NCI-H774 (cell line): ENCODE data around the gene KDM8.
"Not testable (repeated sequence)": the region's sequence is repeated elsewhere in the genome, so short reads cannot be mapped to it uniquely, and the experiment has no call there.

Experiments used
- DNase-seq: peaks from one replicate; lab custom pipeline; 2025; lab: John Stamatoyannopoulos, UW

KDM8 gene

GRCh38 chr16:27242868-27243590, 39.7 kb downstream of the KDM8 start:
- no peak for DNase-seq

GRCh38 chr16:27243725-27244362, 40.5 kb downstream of the KDM8 start:
- DNase-seq: no peak

GRCh38 chr16:27244363-27244755, 41.0 kb downstream of the KDM8 start:
- DNase-seq: no peak

DNA sequence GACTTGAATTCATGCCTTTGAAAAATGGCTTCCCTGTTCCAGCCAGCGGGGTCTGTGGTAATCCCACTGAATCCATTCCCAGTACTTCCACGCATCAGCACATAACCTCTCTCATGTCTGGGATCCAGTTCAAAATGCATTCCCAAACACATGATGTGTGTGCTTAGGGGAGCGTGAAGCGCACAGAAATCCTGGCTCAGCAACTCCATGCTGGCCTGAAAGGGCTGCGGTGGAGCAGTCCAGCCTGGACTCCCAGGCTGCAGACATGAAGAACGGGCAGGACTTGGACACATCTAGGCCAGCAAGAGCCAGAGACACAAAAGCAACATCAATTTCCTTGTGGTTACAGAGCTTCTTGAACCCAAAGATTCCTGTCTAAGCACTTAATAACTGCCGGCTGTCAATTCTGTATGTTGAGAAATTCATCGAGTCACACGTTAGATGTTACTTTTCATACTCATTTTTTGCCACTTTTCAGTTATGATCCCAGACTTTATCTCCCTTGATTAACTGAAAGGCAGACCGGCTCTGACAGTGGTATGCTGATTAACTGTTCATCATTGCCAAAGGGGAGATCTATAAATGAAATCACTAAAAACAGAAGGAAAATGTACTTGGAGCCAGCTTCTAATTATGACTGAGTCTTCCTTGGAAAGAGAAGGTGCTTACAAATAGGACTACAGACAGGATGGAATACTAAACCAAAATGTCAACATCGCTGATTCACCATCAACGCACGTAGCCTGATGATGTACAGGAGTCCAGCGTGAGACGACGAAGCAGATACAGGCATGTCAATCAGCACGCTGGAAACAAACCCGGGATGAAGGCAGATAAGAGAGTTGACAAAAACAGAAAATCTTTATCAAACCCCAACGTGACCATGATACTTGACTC, 42.2 kb downstream of the KDM8 start:
- DNase-seq: no peak

- no peak for DNase-seq
Measured at GRCh38 chr16:27246439-27246838, 43.1 kb downstream of the KDM8 start.

- DNase-seq: not testable (repeated sequence)
Measured at GRCh38 chr16:27247076-27247475, 43.8 kb downstream of the KDM8 start.

DNA sequence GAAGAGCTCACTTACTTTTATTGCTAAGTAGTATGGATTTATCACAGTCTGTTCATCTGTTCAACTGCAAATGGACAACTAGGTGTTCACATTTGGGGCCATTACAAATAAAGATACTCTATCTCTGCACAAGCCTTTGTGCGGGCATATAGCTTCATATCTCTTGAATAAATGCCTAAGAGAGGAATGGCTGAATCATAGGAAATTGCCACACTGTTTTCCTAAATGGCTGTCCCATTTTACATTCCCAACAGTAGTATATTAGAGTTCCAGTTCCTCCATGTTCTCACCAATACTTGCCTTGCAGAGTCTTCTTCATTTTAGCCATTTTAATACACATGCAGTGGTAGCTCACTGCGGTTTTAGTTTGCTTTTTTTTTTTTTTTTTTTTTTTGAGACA, 44.7 kb downstream of the KDM8 start:
- DNase-seq: no peak

GRCh38 chr16:27248886-27249285, 45.6 kb downstream of the KDM8 start:
- not testable (repeated sequence) for DNase-seq

- no peak for DNase-seq
Measured at GRCh38 chr16:27251541-27252205, 48.3 kb downstream of the KDM8 start.

GRCh38 chr16:27252206-27252585, 48.9 kb downstream of the KDM8 start:
- DNase-seq: no peak

- DNase-seq: no peak
Measured at GRCh38 chr16:27253526-27253930, 50.2 kb downstream of the KDM8 start.

- no peak for DNase-seq
Measured at GRCh38 chr16:27254262-27254811, 51.0 kb downstream of the KDM8 start.

DNA sequence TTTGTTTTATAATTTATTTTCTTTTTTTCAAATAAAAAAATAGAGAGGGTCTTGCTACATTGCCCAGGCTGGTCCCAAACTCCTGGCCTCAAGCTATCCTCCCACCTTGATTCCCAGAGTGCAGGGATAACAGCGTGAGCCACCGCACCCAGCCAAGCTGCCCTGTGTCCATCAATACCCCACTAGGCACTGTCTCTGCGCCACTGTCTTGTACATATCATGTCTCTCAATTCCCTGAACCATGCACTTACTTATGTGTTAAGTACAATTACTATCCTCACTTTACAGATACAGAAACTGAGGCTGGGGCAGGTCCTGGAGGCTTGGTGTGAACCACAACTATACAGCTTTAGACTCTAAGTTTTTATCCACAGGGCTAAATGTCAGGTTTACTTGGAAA, 53.5 kb downstream of the KDM8 start:
- no peak for DNase-seq

DNA sequence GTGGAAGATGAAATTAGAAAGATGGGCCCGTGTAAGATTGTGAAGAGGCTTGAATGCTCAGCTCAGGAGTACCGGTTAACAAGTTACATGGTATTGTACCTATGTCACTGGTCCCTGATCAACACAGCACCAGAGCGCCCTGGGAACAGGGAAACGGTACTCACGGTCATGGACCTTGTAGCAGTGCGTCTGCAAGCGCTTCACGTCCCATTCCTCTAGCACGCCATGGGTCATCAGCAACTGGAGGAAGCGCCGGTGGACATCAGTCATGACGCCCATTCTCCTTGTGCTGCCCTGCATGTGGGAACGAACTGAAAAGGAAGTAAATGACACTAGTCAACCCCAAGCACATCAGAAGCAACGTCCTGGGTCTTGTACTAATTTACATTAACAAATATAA, 53.9 kb downstream of the KDM8 start:
- no peak for DNase-seq

- no peak for DNase-seq
Measured at GRCh38 chr16:27258241-27258734, 55.0 kb downstream of the KDM8 start.

- DNase-seq: no peak
Measured at GRCh38 chr16:27259710-27260109, 56.4 kb downstream of the KDM8 start.

DNA sequence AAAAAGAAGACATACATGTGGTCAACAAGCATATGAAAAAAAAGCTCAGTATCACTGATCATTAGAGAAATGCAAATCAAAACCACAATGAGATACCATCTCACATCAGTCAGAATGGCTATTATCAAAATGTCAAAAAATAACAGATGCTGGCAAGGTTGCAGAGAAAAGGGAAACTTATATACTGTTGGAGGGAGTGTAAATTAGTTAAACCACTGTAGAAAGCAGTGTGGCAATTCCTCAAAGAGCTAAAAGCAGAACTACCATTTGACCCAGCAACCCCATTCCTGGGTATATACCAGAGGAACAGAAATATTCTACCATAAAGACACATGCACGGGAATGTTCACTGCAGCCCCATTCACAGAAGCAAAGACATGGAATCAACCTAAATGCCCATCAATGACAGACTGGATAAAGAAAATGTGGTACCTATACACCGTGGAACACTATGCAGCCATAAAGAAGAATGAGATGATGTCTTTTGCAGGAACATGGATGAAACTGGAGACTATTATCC, 59.6 kb downstream of the KDM8 start:
- not testable (repeated sequence) for DNase-seq

- DNase-seq: no peak
Measured at GRCh38 chr16:27264151-27264550, 60.8 kb downstream of the KDM8 start.

DNA sequence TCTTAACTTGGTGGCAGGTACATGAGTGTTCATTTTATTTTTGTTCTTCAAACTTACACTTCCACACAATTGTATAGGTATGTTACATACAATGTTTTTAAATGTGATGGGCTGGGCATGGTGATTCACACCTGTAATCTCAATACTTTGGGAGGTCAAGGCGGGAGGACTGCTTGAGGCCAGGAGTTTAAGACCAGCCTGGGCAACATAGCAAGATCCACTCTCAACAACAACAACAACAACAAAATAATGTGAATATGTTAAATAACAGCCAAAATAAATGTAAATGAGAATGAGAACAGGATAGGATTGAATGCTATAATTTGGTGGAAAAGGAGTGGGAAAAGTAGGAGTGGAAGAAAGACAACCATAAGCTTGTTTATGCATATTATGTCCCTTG, 62.7 kb downstream of the KDM8 start:
- no peak for DNase-seq

GRCh38 chr16:27267037-27267677, 63.8 kb downstream of the KDM8 start:
- no peak for DNase-seq
